Measurements from ENCODE around the gene SLC12A4.

DNA sequence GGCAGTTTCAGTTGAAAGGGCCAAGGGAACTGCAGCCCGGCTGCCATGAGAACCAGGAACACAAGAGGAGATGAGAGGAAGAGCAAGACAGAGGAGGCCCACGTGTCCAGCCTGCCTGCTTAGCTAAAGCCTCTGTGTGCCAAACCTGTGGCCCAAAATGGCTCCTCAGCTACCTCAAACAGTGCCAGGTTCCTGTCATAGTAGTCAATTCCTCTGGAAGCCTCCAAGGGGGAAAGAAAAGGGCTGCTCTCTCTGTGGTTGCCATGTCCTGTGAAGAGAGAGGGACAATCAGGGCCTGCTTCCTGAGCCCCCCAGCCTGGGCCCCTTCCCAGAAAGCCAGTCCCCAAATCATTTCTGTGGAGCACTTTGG is 5.2 kb downstream of the SLC12A4 start:
- no peak for TF ChIP-seq EZH2 (IDR thresholded peaks at IDR 0.05)
- no peak for TF ChIP-seq FOXP2 (optimal IDR thresholded peaks at IDR 0.05; ENCODE audit: control extremely low read depth, extremely low read length, insufficient read depth)
